Measurements from ENCODE around the gene PKIB.

PKIB gene

GRCh38 chr6:122615409-122615808 lies 5.2 kb downstream of the PKIB start:
- DNase-seq (ENCODE audit: insufficient read length, low spot score) (no peak), FAIRE-seq (no peak)
- no peak for TF ChIP-seq SPI1 (IDR thresholded peaks at IDR 0.05; ENCODE audit: low read depth, low read length)
- TF ChIP-seq TAF1 (IDR thresholded peaks at IDR 0.05; ENCODE audit: low read depth, low read length), result no peak
- TF ChIP-seq PAX5 (IDR thresholded peaks at IDR 0.05; ENCODE audit: insufficient read depth, low read length, severe bottlenecking), result no peak
- no peak for TF ChIP-seq POLR2A (IDR thresholded peaks at IDR 0.05; ENCODE audit: low read depth, low read length)
- TF ChIP-seq POU2F2 (IDR thresholded peaks at IDR 0.05; ENCODE audit: low read depth, low read length), result no peak
- TF ChIP-seq POLR2AphosphoS5 (IDR thresholded peaks at IDR 0.05; ENCODE audit: low read depth, low read length), result no peak

DNA sequence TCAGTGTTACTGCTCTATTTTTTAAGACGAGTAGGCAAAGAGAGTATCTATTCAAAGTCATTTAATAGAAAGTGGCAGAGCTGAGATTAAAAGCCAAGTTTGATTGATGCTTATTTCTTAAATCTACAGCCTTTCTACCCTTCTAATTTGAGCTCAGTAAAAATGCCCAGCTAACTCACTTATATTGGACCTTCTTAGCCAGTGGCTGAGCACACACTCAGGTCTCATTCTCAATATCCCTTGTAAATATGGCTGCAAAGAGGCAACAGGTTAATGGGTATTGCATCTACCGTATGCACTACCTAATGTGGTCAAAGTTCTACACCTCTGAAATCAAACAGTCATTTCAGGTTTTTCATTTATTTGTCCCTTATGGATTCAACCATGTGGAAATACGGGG lies 6.7 kb downstream of the PKIB start:
- no peak for FAIRE-seq

GRCh38 chr6:122619309-122619708 lies 9.1 kb downstream of the PKIB start:
- DNase-seq (ENCODE audit: insufficient read length, low spot score) (no peak), FAIRE-seq (no peak)
- TF ChIP-seq POLR2AphosphoS5 (IDR thresholded peaks at IDR 0.05; ENCODE audit: low read depth, low read length) (no peak), PAX5 (IDR thresholded peaks at IDR 0.05; ENCODE audit: insufficient read depth, low read length, severe bottlenecking) (no peak), POU2F2 (IDR thresholded peaks at IDR 0.05; ENCODE audit: low read depth, low read length) (no peak), SPI1 (IDR thresholded peaks at IDR 0.05; ENCODE audit: low read depth, low read length) (no peak), POLR2A (IDR thresholded peaks at IDR 0.05; ENCODE audit: low read depth, low read length) (no peak), TAF1 (IDR thresholded peaks at IDR 0.05; ENCODE audit: low read depth, low read length) (no peak)

More for the DNA sequence above, 6.7 kb downstream of the PKIB start:
- TF ChIP-seq POU2F2 (IDR thresholded peaks at IDR 0.05; ENCODE audit: low read depth, low read length), result no peak
- TF ChIP-seq SPI1 (IDR thresholded peaks at IDR 0.05; ENCODE audit: low read depth, low read length), result no peak
- TF ChIP-seq POLR2AphosphoS5 (IDR thresholded peaks at IDR 0.05; ENCODE audit: low read depth, low read length), result no peak
- no peak for TF ChIP-seq TAF1 (IDR thresholded peaks at IDR 0.05; ENCODE audit: low read depth, low read length)
- no peak for TF ChIP-seq PAX5 (IDR thresholded peaks at IDR 0.05; ENCODE audit: insufficient read depth, low read length, severe bottlenecking)
- TF ChIP-seq POLR2A (IDR thresholded peaks at IDR 0.05; ENCODE audit: low read depth, low read length), result no peak
- no peak for DNase-seq (ENCODE audit: insufficient read length, low spot score)

GRCh38 chr6:122620428-122620827 lies 10.2 kb downstream of the PKIB start:
- no peak for TF ChIP-seq TAF1 (IDR thresholded peaks at IDR 0.05; ENCODE audit: low read depth, low read length)
- FAIRE-seq, result no peak
- no peak for DNase-seq (ENCODE audit: insufficient read length, low spot score)

DNA sequence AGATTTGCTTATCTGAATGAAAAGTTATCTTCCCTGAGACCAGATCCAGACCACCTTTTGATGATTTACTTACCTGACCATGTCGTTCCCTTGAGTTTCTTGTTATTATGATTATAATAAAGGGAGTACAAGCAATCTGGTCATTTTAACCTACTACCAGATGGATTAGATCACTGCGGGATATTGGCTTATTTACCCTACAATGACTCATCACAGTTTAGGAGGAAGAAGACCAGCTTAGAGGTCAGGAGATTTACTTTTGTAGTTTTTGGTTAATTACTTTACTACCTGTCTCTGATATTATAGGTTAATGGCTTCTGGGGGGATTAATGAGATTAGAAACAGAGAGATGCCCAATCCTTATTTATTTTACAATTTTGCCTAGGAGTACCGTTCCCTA lies 10.7 kb downstream of the PKIB start:
- DNase-seq (ENCODE audit: insufficient read length, low spot score), result no peak
- FAIRE-seq, result no peak

GRCh38 chr6:122621638-122622037 lies 11.4 kb downstream of the PKIB start:
- FAIRE-seq, result no peak
- TF ChIP-seq POLR2AphosphoS5 (IDR thresholded peaks at IDR 0.05; ENCODE audit: low read depth, low read length), result no peak
- no peak for TF ChIP-seq PAX5 (IDR thresholded peaks at IDR 0.05; ENCODE audit: insufficient read depth, low read length, severe bottlenecking)
- no peak for TF ChIP-seq SPI1 (IDR thresholded peaks at IDR 0.05; ENCODE audit: low read depth, low read length)
- no peak for TF ChIP-seq POLR2A (IDR thresholded peaks at IDR 0.05; ENCODE audit: low read depth, low read length)
- no peak for TF ChIP-seq TAF1 (IDR thresholded peaks at IDR 0.05; ENCODE audit: low read depth, low read length)
- no peak for TF ChIP-seq POU2F2 (IDR thresholded peaks at IDR 0.05; ENCODE audit: low read depth, low read length)
- DNase-seq (ENCODE audit: insufficient read length, low spot score), result no peak

More for the DNA sequence above, 10.7 kb downstream of the PKIB start:
- no peak for TF ChIP-seq SPI1 (IDR thresholded peaks at IDR 0.05; ENCODE audit: low read depth, low read length)
- TF ChIP-seq PAX5 (IDR thresholded peaks at IDR 0.05; ENCODE audit: insufficient read depth, low read length, severe bottlenecking), result no peak
- TF ChIP-seq TAF1 (IDR thresholded peaks at IDR 0.05; ENCODE audit: low read depth, low read length), result no peak
- TF ChIP-seq POU2F2 (IDR thresholded peaks at IDR 0.05; ENCODE audit: low read depth, low read length), result no peak
- TF ChIP-seq POLR2A (IDR thresholded peaks at IDR 0.05; ENCODE audit: low read depth, low read length), result no peak
- TF ChIP-seq POLR2AphosphoS5 (IDR thresholded peaks at IDR 0.05; ENCODE audit: low read depth, low read length), result no peak

- TF ChIP-seq POLR2AphosphoS5 (IDR thresholded peaks at IDR 0.05; ENCODE audit: low read depth, low read length) (no peak), POLR2A (IDR thresholded peaks at IDR 0.05; ENCODE audit: low read depth, low read length) (no peak), POU2F2 (IDR thresholded peaks at IDR 0.05; ENCODE audit: low read depth, low read length) (no peak), SPI1 (IDR thresholded peaks at IDR 0.05; ENCODE audit: low read depth, low read length) (no peak), TAF1 (IDR thresholded peaks at IDR 0.05; ENCODE audit: low read depth, low read length) (no peak), PAX5 (IDR thresholded peaks at IDR 0.05; ENCODE audit: insufficient read depth, low read length, severe bottlenecking) (no peak)
- DNase-seq (ENCODE audit: insufficient read length, low spot score), result no peak
- FAIRE-seq, result no peak
Measured at GRCh38 chr6:122622479-122622878, 12.3 kb downstream of the PKIB start.

DNA sequence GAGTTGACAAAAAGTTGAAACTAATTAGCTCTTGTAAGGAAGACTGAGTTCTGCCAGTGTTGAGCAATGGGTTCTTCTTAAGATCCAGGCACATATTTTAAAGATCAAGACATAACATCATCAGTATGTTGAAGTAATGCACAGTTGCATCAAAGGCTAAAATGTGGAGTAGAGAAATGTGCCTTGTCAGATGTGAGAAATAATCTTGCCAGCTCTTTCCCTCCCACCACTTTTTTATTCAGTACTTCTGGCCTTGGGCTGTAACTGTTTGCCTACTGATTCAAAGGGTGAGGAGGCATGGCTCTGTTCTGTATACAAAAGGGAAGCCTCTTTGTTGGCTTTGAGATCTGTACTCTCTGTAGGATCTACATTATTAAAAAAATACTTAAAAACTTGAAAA lies 13.1 kb downstream of the PKIB start:
- FAIRE-seq (no peak), DNase-seq (ENCODE audit: insufficient read length, low spot score) (no peak)
- TF ChIP-seq POLR2AphosphoS5 (IDR thresholded peaks at IDR 0.05; ENCODE audit: low read depth, low read length) (no peak), PAX5 (IDR thresholded peaks at IDR 0.05; ENCODE audit: insufficient read depth, low read length, severe bottlenecking) (no peak), POU2F2 (IDR thresholded peaks at IDR 0.05; ENCODE audit: low read depth, low read length) (no peak), SPI1 (IDR thresholded peaks at IDR 0.05; ENCODE audit: low read depth, low read length) (no peak), POLR2A (IDR thresholded peaks at IDR 0.05; ENCODE audit: low read depth, low read length) (no peak)

GRCh38 chr6:122624853-122625252 lies 14.6 kb downstream of the PKIB start:
- TF ChIP-seq TAF1 (IDR thresholded peaks at IDR 0.05; ENCODE audit: low read depth, low read length) (no peak), POU2F2 (IDR thresholded peaks at IDR 0.05; ENCODE audit: low read depth, low read length) (no peak), POLR2A (IDR thresholded peaks at IDR 0.05; ENCODE audit: low read depth, low read length) (no peak), PAX5 (IDR thresholded peaks at IDR 0.05; ENCODE audit: insufficient read depth, low read length, severe bottlenecking) (no peak), SPI1 (IDR thresholded peaks at IDR 0.05; ENCODE audit: low read depth, low read length) (no peak), POLR2AphosphoS5 (IDR thresholded peaks at IDR 0.05; ENCODE audit: low read depth, low read length) (no peak)
- DNase-seq (ENCODE audit: insufficient read length, low spot score) (no peak), FAIRE-seq (no peak)

DNA sequence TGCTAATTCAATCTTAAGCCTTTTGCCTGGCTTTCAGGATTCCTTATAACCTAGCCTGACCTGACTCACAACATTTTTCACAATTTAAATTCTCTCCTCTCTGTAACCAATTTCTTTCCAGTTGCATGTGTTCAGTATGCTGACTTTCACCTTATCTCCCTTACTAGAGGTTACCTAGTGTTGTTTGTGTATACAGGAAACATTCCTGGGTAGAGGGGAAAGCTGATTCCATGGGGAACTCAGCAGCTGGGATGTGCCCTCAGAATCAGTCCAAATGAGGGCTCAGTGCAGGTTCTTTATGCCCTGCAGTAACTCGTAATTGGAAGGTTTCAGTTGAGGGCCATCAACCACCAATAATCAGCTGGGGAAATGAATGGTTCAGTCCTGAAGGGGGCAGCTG lies 18.5 kb downstream of the PKIB start:
- DNase-seq (ENCODE audit: insufficient read length, low spot score) (no peak), FAIRE-seq (no peak)
- TF ChIP-seq POLR2AphosphoS5 (IDR thresholded peaks at IDR 0.05; ENCODE audit: low read depth, low read length), result no peak
- TF ChIP-seq TAF1 (IDR thresholded peaks at IDR 0.05; ENCODE audit: low read depth, low read length), result no peak
- no peak for TF ChIP-seq PAX5 (IDR thresholded peaks at IDR 0.05; ENCODE audit: insufficient read depth, low read length, severe bottlenecking)
- TF ChIP-seq POLR2A (IDR thresholded peaks at IDR 0.05; ENCODE audit: low read depth, low read length), result no peak
- TF ChIP-seq SPI1 (IDR thresholded peaks at IDR 0.05; ENCODE audit: low read depth, low read length), result no peak
- no peak for TF ChIP-seq POU2F2 (IDR thresholded peaks at IDR 0.05; ENCODE audit: low read depth, low read length)

All from GM12891 (cell line).